GM12878 (cell line): ENCODE results near the gene KCNA5.

Experiments used
- BMI1 ChIP-seq: fragments of 450-650 bp; IDR thresholded peaks from 2 replicates; pipeline ENCODE4 v1.6.1; 2016; ENCODE audit warnings: mild to moderate bottlenecking, moderate library complexity, borderline replicate concordance
- CREB1 ChIP-seq: IDR thresholded peaks from 2 replicates; pipeline ENCODE4 v1.6.1; 2012; ENCODE audit warnings: low read depth, mild to moderate bottlenecking, inconsistent platforms
- EP300 ChIP-seq, 2 experiments: fragments of 150-350 bp in 1 of 2; IDR thresholded peaks; 2 replicates each; pipeline ENCODE4 v1.6.1; 2011 to 2012; ENCODE audit warnings: low read depth in 2 of 2, low read length in 2 of 2, borderline replicate concordance in 1 of 2, improper control_type of control experiment in 1 of 2, inconsistent platforms in 1 of 2; ENCODE audit not compliant: control insufficient read depth in 1 of 2
- KDM1A ChIP-seq: fragments of 200-600 bp; sonication (generic); IDR thresholded peaks from 2 replicates; pipeline ENCODE4 v1.6.1; 2016; ENCODE audit warnings: borderline replicate concordance
- POLR2A ChIP-seq: IDR thresholded peaks from 2 replicates; pipeline ENCODE4 v1.6.1; 2011; ENCODE audit warnings: low read depth, mild to moderate bottlenecking, low read length
- POLR2AphosphoS5 ChIP-seq: IDR thresholded peaks from 2 replicates; pipeline ENCODE4 v1.6.1; 2011; ENCODE audit warnings: mild to moderate bottlenecking, low read length, inconsistent platforms
- TCF12 ChIP-seq: IDR thresholded peaks from 2 replicates; pipeline ENCODE4 v1.6.1; 2011; ENCODE audit warnings: low read depth, mild to moderate bottlenecking, low read length
- YY1 ChIP-seq: IDR thresholded peaks from 2 replicates; pipeline ENCODE4 v1.6.1; 2011; ENCODE audit warnings: low read depth, mild to moderate bottlenecking, low read length
- TF ChIP-seq, protein P1 (sequence below): fragments of 450-650 bp; IDR thresholded peaks from 2 replicates; pipeline ENCODE4 v1.6.1; 2017; ENCODE audit warnings: mild to moderate bottlenecking

DNA sequence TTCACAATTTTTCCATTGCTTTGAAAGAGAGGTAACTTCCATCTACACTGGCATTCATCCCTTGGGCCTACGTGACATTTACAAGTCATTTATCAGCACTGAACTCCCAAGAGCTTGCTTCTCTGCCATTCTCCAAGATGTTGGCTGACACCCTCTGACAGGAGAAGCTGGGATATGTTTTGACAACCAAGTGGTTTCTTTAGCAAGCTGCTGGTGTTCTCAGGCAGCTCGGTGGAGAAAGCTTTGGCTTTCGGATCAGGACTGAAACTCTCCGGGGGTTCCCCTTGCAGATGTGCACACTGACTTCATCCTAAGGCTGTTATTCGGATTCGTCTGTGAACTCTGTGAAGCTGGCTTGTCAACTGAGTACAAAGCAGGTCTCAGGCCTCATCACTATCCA is 15.7 kb downstream of the KCNA5 start:
- TF ChIP-seq POLR2AphosphoS5 (no peak), TCF12 (no peak), CREB1 (no peak), KDM1A (no peak), EP300 (IDR thresholded peaks at IDR 0.05; ENCODE audit: borderline replicate concordance in 1 of 2, control insufficient read depth in 1 of 2, low read depth in 2 of 2, low read length in 2 of 2) (no peak), BMI1 (no peak), POLR2A (no peak), YY1 (no peak)
- TF ChIP-seq, protein P1, sequence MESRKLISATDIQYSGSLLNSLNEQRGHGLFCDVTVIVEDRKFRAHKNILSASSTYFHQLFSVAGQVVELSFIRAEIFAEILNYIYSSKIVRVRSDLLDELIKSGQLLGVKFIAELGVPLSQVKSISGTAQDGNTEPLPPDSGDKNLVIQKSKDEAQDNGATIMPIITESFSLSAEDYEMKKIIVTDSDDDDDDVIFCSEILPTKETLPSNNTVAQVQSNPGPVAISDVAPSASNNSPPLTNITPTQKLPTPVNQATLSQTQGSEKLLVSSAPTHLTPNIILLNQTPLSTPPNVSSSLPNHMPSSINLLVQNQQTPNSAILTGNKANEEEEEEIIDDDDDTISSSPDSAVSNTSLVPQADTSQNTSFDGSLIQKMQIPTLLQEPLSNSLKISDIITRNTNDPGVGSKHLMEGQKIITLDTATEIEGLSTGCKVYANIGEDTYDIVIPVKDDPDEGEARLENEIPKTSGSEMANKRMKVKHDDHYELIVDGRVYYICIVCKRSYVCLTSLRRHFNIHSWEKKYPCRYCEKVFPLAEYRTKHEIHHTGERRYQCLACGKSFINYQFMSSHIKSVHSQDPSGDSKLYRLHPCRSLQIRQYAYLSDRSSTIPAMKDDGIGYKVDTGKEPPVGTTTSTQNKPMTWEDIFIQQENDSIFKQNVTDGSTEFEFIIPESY: no peak
